ENCODE measurements around the gene OASL. TPM values are rescaled to one million over a fixed set of nuclear protein-coding genes. Genes with fewer than 3 reads are reported as not detected.

The OASL gene
- total and polyA plus RNA-seq, 2 of the 4 experiments (the other 2 are of a cell fraction) = under 0.01 to 0.05 TPM

DNA sequence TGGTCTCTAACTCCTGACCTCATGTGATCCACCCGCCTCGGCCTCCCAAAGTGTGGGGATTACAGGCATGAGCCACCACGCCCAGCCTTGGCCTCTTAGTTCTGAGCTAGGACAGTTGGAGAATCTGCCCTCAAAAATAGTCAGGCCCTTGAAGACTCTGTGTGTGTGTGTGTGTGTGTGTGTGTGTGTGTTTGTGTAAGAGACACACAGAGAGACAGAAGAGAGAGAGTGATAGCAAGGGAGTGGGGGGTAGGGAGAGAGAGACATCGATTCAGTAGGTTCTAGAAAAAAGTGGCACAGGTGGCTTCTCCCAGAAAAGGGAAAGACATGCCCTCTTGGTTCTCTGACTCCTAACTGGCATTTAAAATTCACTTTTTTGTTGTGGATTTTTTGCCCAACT is 55.3 kb downstream of the OASL start:
- Histone ChIP-seq H3K27me3 (ENCODE audit: control insufficient read depth, insufficient read depth, low read length) (peaks cover 13% of the 10 kb centered on the region), H3K27ac (ENCODE audit: insufficient read depth, low read length) (no peak overlapping the region), H3K79me1 (ENCODE audit: low read depth in 1 of 2, low read length in 2 of 2) (no peaks in the 10 kb centered on the region), H2AK5ac (ENCODE audit: low read depth, low read length) (no peak overlapping the region), H2BK5ac (ENCODE audit: low read depth, low read length, poor library complexity, severe bottlenecking) (no peak overlapping the region), H4K5ac (ENCODE audit: low read depth, low read length) (no peak overlapping the region), H3K4ac (ENCODE audit: low read depth, low read length) (no peak overlapping the region), H2BK20ac (ENCODE audit: low read depth, low read length) (no peak overlapping the region), H4K8ac (ENCODE audit: low read depth in 2 of 2, low read length in 2 of 2) (no peak overlapping the region), H3K18ac (ENCODE audit: low read depth, low read length) (no peak overlapping the region), H3K9me3 (ENCODE audit: control insufficient read depth, insufficient read depth, low read length) (no peaks in the 10 kb centered on the region; the same call in 1 of the 2 replicates), H3K9ac (ENCODE audit: low read depth, low read length) (no peak overlapping the region), H3K9me1 (ENCODE audit: insufficient read depth, low read length) (no peaks in the 10 kb centered on the region), H3K4me1 (ENCODE audit: control insufficient read depth, insufficient read depth, low read length) (no peaks in the 10 kb centered on the region), H3K4me2 (ENCODE audit: low read depth, low read length) (no peak overlapping the region), H2AK9ac (replicated peaks; ENCODE audit: low read depth, low read length, poor library complexity) (no peak overlapping the region), H4K20me1 (ENCODE audit: insufficient read depth, low read length) (no peaks in the 10 kb centered on the region), H3K4me3 (ENCODE audit: insufficient read depth, low read depth, low read length) (no peak overlapping the region), H2AFZ (replicated peaks; ENCODE audit: low read length, poor library complexity) (no peak overlapping the region), H3K36me3 (ENCODE audit: control insufficient read depth, insufficient read depth, low read length) (no peaks in the 10 kb centered on the region), H2BK15ac (ENCODE audit: low read depth, low read length) (no peak overlapping the region), H2BK120ac (ENCODE audit: low read depth, low read length) (no peak overlapping the region), H4K91ac (ENCODE audit: insufficient read depth, low read depth, low read length) (no peak overlapping the region), H3K56ac (ENCODE audit: extremely low read depth, insufficient read depth, low read length) (no peak overlapping the region), H3K23ac (ENCODE audit: low read depth, low read length) (no peak overlapping the region), H3K14ac (replicated peaks; ENCODE audit: low read depth, low read length) (no peak overlapping the region)
- dilution Hi-C loops (cut with HindIII; ENCODE audit: low sequenced_read_pairs, unreplicated experiment) (no loop called here), in situ Hi-C loops (cut with MboI; ENCODE audit: low sequenced_read_pairs) (no loop called here), intact Hi-C loops (cut with micrococcal nuclease) (no loop called here)
- BruUV-seq (replicated peaks) = no TSS peak
- TF ChIP-seq FOS (IDR thresholded peaks at IDR 0.05; ENCODE audit: low read depth, low read length) = no peak
- TF ChIP-seq CEBPB (IDR thresholded peaks at IDR 0.05; ENCODE audit: low read depth, low read length) = no peak
- no peak for TF ChIP-seq CHD1 (IDR thresholded peaks at IDR 0.05; ENCODE audit: low read depth, low read length)
- WGBS, 2 experiments (ENCODE audit: extremely low coverage in 2 of 2, insufficient read length in 1 of 2) = 67% methylated on average over 1 of the region's 4 CpGs; no CpG with 5 or more reads in 1 of the 2 experiments
- ChIA-PET POLR2A (ENCODE audit: unreplicated experiment) (no interaction called here), CTCF (interaction anchor here (1.6 kb wide), 1 partner anchor 12 kb away, joined by 5 read pairs; no protein-coding TSS in a partner anchor)
- ATAC-seq (ENCODE audit: low read depth) (no peak), DNase-seq (no peak)

Measured in IMR-90 (cell line).